Activated CD4-positive, alpha-beta T cell treated with anti-CD3 and anti-CD28 coated beads, Interleukin-2, amount 10 ng/mL, durations not matched to agents 7 days and 5 days (primary cell): ENCODE results near the gene APOL5. TPM values are rescaled to one million over a fixed set of nuclear protein-coding genes. Genes with fewer than 3 reads are reported as not detected.

Source experiments
- CTCF ChIA-PET: fragments of 350-600 bp; sonication (Branson Sonifier 250); formaldehyde crosslinking; loops from one replicate; lab custom pipeline; 2021; ENCODE audit warnings: antibody characterized with exemption; lab: Charles Lee
- POLR2A ChIA-PET: fragments of 350-600 bp; sonication (Branson Sonifier 250); formaldehyde crosslinking; loops from one replicate; lab custom pipeline; 2021; ENCODE audit warnings: antibody characterized with exemption; lab: Charles Lee
- DNase-seq: peaks from one replicate; pipeline ENCODE4 v3.0.0-alpha.2; 2020
- H3K27ac Mint-ChIP-seq: one replicate; pipeline ENCODE4 v1.8.0; 2021; ENCODE audit warnings: mild to moderate bottlenecking, moderate library complexity, mixed read lengths
- H3K27me3 Mint-ChIP-seq: one replicate; pipeline ENCODE4 v1.8.0; 2021; ENCODE audit warnings: mixed read lengths
- H3K36me3 Mint-ChIP-seq: one replicate; pipeline ENCODE4 v1.8.0; 2021; ENCODE audit warnings: low read depth, mixed read lengths
- H3K4me1 Mint-ChIP-seq: one replicate; pipeline ENCODE4 v1.8.0; 2021; ENCODE audit warnings: mixed read lengths
- H3K4me3 Mint-ChIP-seq: one replicate; pipeline ENCODE4 v1.8.0; 2021; ENCODE audit warnings: mild to moderate bottlenecking, moderate library complexity, mixed read lengths
- H3K9me3 Mint-ChIP-seq: one replicate; pipeline ENCODE4 v1.8.0; 2021; ENCODE audit warnings: mixed read lengths
- total RNA-seq, 2 experiments: library from RNA; stranded (reverse); gene quantifications; one replicate each; pipeline ENCODE4 v1.2.3, GENCODE V29; 2021

The APOL5 gene
- total RNA-seq, 2 experiments from 2014 or later = not detected

GRCh38 chr22:35725521-35725920, 7.8 kb downstream of the APOL5 start:
- CTCF ChIA-PET = interaction anchor here (0.6 to 0.9 kb wide), 2 partner anchors 367 to 404 kb away, joined by 3 read pairs; no protein-coding TSS in a partner anchor
- DNase-seq = no peak
- no peak overlapping the region for H3K27ac Mint-ChIP-seq
- no peaks in the 10 kb centered on the region for H3K9me3 Mint-ChIP-seq
- POLR2A ChIA-PET = no interaction called here
- H3K4me3 Mint-ChIP-seq = no peak overlapping the region
- H3K27me3 Mint-ChIP-seq = no peaks in the 10 kb centered on the region
- H3K36me3 Mint-ChIP-seq = no peaks in the 10 kb centered on the region
- no peaks in the 10 kb centered on the region for H3K4me1 Mint-ChIP-seq

GRCh38 chr22:35726398-35726797, 8.7 kb downstream of the APOL5 start:
- Mint-ChIP-seq H3K36me3 (no peaks in the 10 kb centered on the region), H3K4me1 (no peaks in the 10 kb centered on the region), H3K27ac (no peak overlapping the region), H3K4me3 (no peak overlapping the region), H3K27me3 (no peaks in the 10 kb centered on the region), H3K9me3 (no peaks in the 10 kb centered on the region)
- ChIA-PET POLR2A (no interaction called here), CTCF (no interaction called here)
- no peak for DNase-seq

GRCh38 chr22:35726933-35727332, 9.3 kb downstream of the APOL5 start:
- H3K4me3 Mint-ChIP-seq = no peak overlapping the region
- POLR2A ChIA-PET = no interaction called here
- CTCF ChIA-PET = no interaction called here

GRCh38 chr22:35727436-35727835, 9.8 kb downstream of the APOL5 start:
- H3K4me1 Mint-ChIP-seq = no peaks in the 10 kb centered on the region
- no peak overlapping the region for H3K4me3 Mint-ChIP-seq
- no peaks in the 10 kb centered on the region for H3K27me3 Mint-ChIP-seq
- POLR2A ChIA-PET = no interaction called here
- no peak for DNase-seq
- CTCF ChIA-PET = no interaction called here
- no peak overlapping the region for H3K27ac Mint-ChIP-seq
- no peaks in the 10 kb centered on the region for H3K9me3 Mint-ChIP-seq
- no peaks in the 10 kb centered on the region for H3K36me3 Mint-ChIP-seq

More at GRCh38 chr22:35726933-35727332, 9.3 kb downstream of the APOL5 start:
- no peak overlapping the region for H3K27ac Mint-ChIP-seq
- no peaks in the 10 kb centered on the region for H3K27me3 Mint-ChIP-seq
- H3K9me3 Mint-ChIP-seq = no peaks in the 10 kb centered on the region
- H3K36me3 Mint-ChIP-seq = no peaks in the 10 kb centered on the region
- DNase-seq = no peak
- no peaks in the 10 kb centered on the region for H3K4me1 Mint-ChIP-seq

- DNase-seq = no peak
- CTCF ChIA-PET = no interaction called here
- Mint-ChIP-seq H3K36me3 (no peaks in the 10 kb centered on the region), H3K9me3 (no peaks in the 10 kb centered on the region), H3K4me1 (no peaks in the 10 kb centered on the region), H3K27me3 (no peaks in the 10 kb centered on the region), H3K4me3 (no peak overlapping the region), H3K27ac (no peak overlapping the region)
- POLR2A ChIA-PET = no interaction called here
Measured at GRCh38 chr22:35728639-35729308, 11.1 kb downstream of the APOL5 start.

GRCh38 chr22:35729309-35729698, 11.6 kb downstream of the APOL5 start:
- ChIA-PET CTCF (no interaction called here), POLR2A (no interaction called here)
- DNase-seq = no peak
- H3K4me3 Mint-ChIP-seq = no peak overlapping the region
- H3K4me1 Mint-ChIP-seq = no peaks in the 10 kb centered on the region
- no peaks in the 10 kb centered on the region for H3K9me3 Mint-ChIP-seq
- H3K27ac Mint-ChIP-seq = no peak overlapping the region
- H3K36me3 Mint-ChIP-seq = no peaks in the 10 kb centered on the region
- H3K27me3 Mint-ChIP-seq = no peaks in the 10 kb centered on the region

- no peaks in the 10 kb centered on the region for H3K36me3 Mint-ChIP-seq
- H3K9me3 Mint-ChIP-seq = no peaks in the 10 kb centered on the region
- no peaks in the 10 kb centered on the region for H3K27me3 Mint-ChIP-seq
- ChIA-PET CTCF (no interaction called here), POLR2A (no interaction called here)
- H3K4me3 Mint-ChIP-seq = no peak overlapping the region
- no peaks in the 10 kb centered on the region for H3K4me1 Mint-ChIP-seq
- no peak overlapping the region for H3K27ac Mint-ChIP-seq
- DNase-seq = no peak
Measured at GRCh38 chr22:35731321-35731720, 13.6 kb downstream of the APOL5 start.

- no peaks in the 10 kb centered on the region for H3K4me1 Mint-ChIP-seq
- no peak overlapping the region for H3K4me3 Mint-ChIP-seq
- H3K9me3 Mint-ChIP-seq = no peaks in the 10 kb centered on the region
- DNase-seq = no peak
- H3K36me3 Mint-ChIP-seq = no peaks in the 10 kb centered on the region
- H3K27ac Mint-ChIP-seq = no peak overlapping the region
- no peaks in the 10 kb centered on the region for H3K27me3 Mint-ChIP-seq
- CTCF ChIA-PET = no interaction called here
- POLR2A ChIA-PET = no interaction called here
Measured at GRCh38 chr22:35732116-35732515, 14.4 kb downstream of the APOL5 start.

- ChIA-PET CTCF (interaction anchor here (0.6 kb wide), 1 partner anchor 1670 kb away, joined by 4 read pairs; no protein-coding TSS in a partner anchor), POLR2A (no interaction called here)
- Mint-ChIP-seq H3K27me3 (no peaks in the 10 kb centered on the region), H3K36me3 (no peaks in the 10 kb centered on the region), H3K4me1 (no peaks in the 10 kb centered on the region), H3K9me3 (no peaks in the 10 kb centered on the region), H3K27ac (no peak overlapping the region), H3K4me3 (no peak overlapping the region)
- DNase-seq = no peak
Measured at GRCh38 chr22:35733036-35733435, 15.4 kb downstream of the APOL5 start.

GRCh38 chr22:35733791-35734516, 16.3 kb downstream of the APOL5 start:
- no peaks in the 10 kb centered on the region for H3K27me3 Mint-ChIP-seq
- H3K9me3 Mint-ChIP-seq = no peaks in the 10 kb centered on the region
- H3K4me3 Mint-ChIP-seq = no peak overlapping the region
- ChIA-PET POLR2A (no interaction called here), CTCF (no interaction called here)
- DNase-seq = no peak
- H3K36me3 Mint-ChIP-seq = no peaks in the 10 kb centered on the region
- no peaks in the 10 kb centered on the region for H3K4me1 Mint-ChIP-seq
- no peak overlapping the region for H3K27ac Mint-ChIP-seq

- CTCF ChIA-PET = no interaction called here
- no peaks in the 10 kb centered on the region for H3K27me3 Mint-ChIP-seq
- no peak for DNase-seq
Measured at GRCh38 chr22:35734517-35734827, 16.8 kb downstream of the APOL5 start.

GRCh38 chr22:35735542-35735941, 17.9 kb downstream of the APOL5 start:
- Mint-ChIP-seq H3K9me3 (no peaks in the 10 kb centered on the region), H3K27ac (no peak overlapping the region), H3K4me3 (no peak overlapping the region), H3K27me3 (peaks cover under 1% of the 10 kb centered on the region), H3K4me1 (no peaks in the 10 kb centered on the region), H3K36me3 (no peaks in the 10 kb centered on the region)
- ChIA-PET POLR2A (interaction anchor here (0.6 kb wide), 1 partner anchor 20 kb away, joined by 3 read pairs; no protein-coding TSS in a partner anchor), CTCF (no interaction called here)
- DNase-seq = no peak

More at GRCh38 chr22:35734517-35734827, 16.8 kb downstream of the APOL5 start:
- H3K36me3 Mint-ChIP-seq = no peaks in the 10 kb centered on the region
- H3K27ac Mint-ChIP-seq = no peak overlapping the region
- no peak overlapping the region for H3K4me3 Mint-ChIP-seq
- POLR2A ChIA-PET = no interaction called here
- H3K9me3 Mint-ChIP-seq = no peaks in the 10 kb centered on the region
- no peaks in the 10 kb centered on the region for H3K4me1 Mint-ChIP-seq

GRCh38 chr22:35736166-35736565, 18.5 kb downstream of the APOL5 start:
- CTCF ChIA-PET = interaction anchor here (0.5 kb wide), 1 partner anchor 73 kb away, joined by 5 read pairs; no protein-coding TSS in a partner anchor
- Mint-ChIP-seq H3K4me1 (no peaks in the 10 kb centered on the region), H3K9me3 (no peaks in the 10 kb centered on the region), H3K27me3 (peaks cover 2% of the 10 kb centered on the region), H3K4me3 (no peak overlapping the region), H3K27ac (no peak overlapping the region), H3K36me3 (no peaks in the 10 kb centered on the region)
- DNase-seq = no peak
- POLR2A ChIA-PET = no interaction called here
